Measurements from ENCODE around the gene CUX1. TPM values are rescaled to one million over a fixed set of nuclear protein-coding genes. Genes with fewer than 3 reads are reported as not detected.
A peak's percentile ranks its signal among the peaks of the same experiment; 100 is the strongest.

CUX1 gene
- total RNA-seq, 1 donor from 2014 or later, result 18.3 TPM

- Histone ChIP-seq H3K36me3 (ENCODE audit: control insufficient read depth in 3 of 3, insufficient read depth in 3 of 3, low read length in 3 of 3) (no peaks in the 10 kb centered on the region), H3K4me3 (ENCODE audit: low read length in 3 of 3) (no peak overlapping the region), H3K27ac (ENCODE audit: low read depth, low read length) (no peak overlapping the region), H3K27me3 (ENCODE audit: control insufficient read depth in 3 of 3, insufficient read depth in 3 of 3, low read length in 3 of 3) (no peaks in the 10 kb centered on the region), H3K9me3 (ENCODE audit: control insufficient read depth in 3 of 3, low read length in 3 of 3) (no peaks in the 10 kb centered on the region), H3K9ac (ENCODE audit: low read depth in 1 of 3, low read length in 3 of 3) (no peak overlapping the region), H3K4me1 (ENCODE audit: control insufficient read depth in 3 of 3, insufficient read depth in 3 of 3, low read length in 3 of 3) (peaks cover 4 to 8% (median 5%) of the 10 kb centered on the region in 3 donors)
These were observed 457.8 kb downstream of the CUX1 start for GRCh38 chr7:102275123-102275703.

GRCh38 chr7:102277901-102278300 lies 460.5 kb downstream of the CUX1 start:
- Histone ChIP-seq H3K27ac (ENCODE audit: low read depth, low read length) (no peak overlapping the region), H3K4me1 (ENCODE audit: control insufficient read depth in 3 of 3, insufficient read depth in 3 of 3, low read length in 3 of 3) (peaks cover 4 to 5% (median 5%) of the 10 kb centered on the region in 3 donors), H3K36me3 (ENCODE audit: control insufficient read depth in 3 of 3, insufficient read depth in 3 of 3, low read length in 3 of 3) (no peaks in the 10 kb centered on the region), H3K9ac (ENCODE audit: low read depth in 1 of 3, low read length in 3 of 3) (no peak overlapping the region), H3K9me3 (ENCODE audit: control insufficient read depth in 3 of 3, low read length in 3 of 3) (no peaks in the 10 kb centered on the region), H3K27me3 (ENCODE audit: control insufficient read depth in 3 of 3, insufficient read depth in 3 of 3, low read length in 3 of 3) (no peaks in the 10 kb centered on the region), H3K4me3 (ENCODE audit: low read length in 3 of 3) (no peak overlapping the region)

GRCh38 chr7:102279537-102280400 lies 462.3 kb downstream of the CUX1 start:
- Histone ChIP-seq H3K27ac (ENCODE audit: low read depth, low read length) (no peak overlapping the region), H3K4me3 (ENCODE audit: low read length in 3 of 3) (no peak overlapping the region), H3K36me3 (ENCODE audit: control insufficient read depth in 3 of 3, insufficient read depth in 3 of 3, low read length in 3 of 3) (no peaks in the 10 kb centered on the region), H3K4me1 (ENCODE audit: control insufficient read depth in 3 of 3, insufficient read depth in 3 of 3, low read length in 3 of 3) (peaks cover 5 to 10% (median 7%) of the 10 kb centered on the region in 3 donors), H3K9me3 (ENCODE audit: control insufficient read depth in 3 of 3, low read length in 3 of 3) (no peaks in the 10 kb centered on the region), H3K27me3 (ENCODE audit: control insufficient read depth in 3 of 3, insufficient read depth in 3 of 3, low read length in 3 of 3) (no peaks in the 10 kb centered on the region), H3K9ac (ENCODE audit: low read depth in 1 of 3, low read length in 3 of 3) (peak overlapping the region in 1 of 3 donors; percentile 33)

GRCh38 chr7:102280521-102280920 lies 463.1 kb downstream of the CUX1 start:
- no peak overlapping the region for H3K9ac ChIP-seq (ENCODE audit: low read depth in 1 of 3, low read length in 3 of 3)
- H3K27ac ChIP-seq (ENCODE audit: low read depth, low read length), result no peak overlapping the region
- H3K9me3 ChIP-seq (ENCODE audit: control insufficient read depth in 3 of 3, low read length in 3 of 3), result no peaks in the 10 kb centered on the region
- no peaks in the 10 kb centered on the region for H3K27me3 ChIP-seq (ENCODE audit: control insufficient read depth in 3 of 3, insufficient read depth in 3 of 3, low read length in 3 of 3)
- no peaks in the 10 kb centered on the region for H3K36me3 ChIP-seq (ENCODE audit: control insufficient read depth in 3 of 3, insufficient read depth in 3 of 3, low read length in 3 of 3)
- H3K4me1 ChIP-seq (ENCODE audit: control insufficient read depth in 3 of 3, insufficient read depth in 3 of 3, low read length in 3 of 3), result peaks cover 9 to 16% (median 13%) of the 10 kb centered on the region in 3 donors
- no peak overlapping the region for H3K4me3 ChIP-seq (ENCODE audit: low read length in 3 of 3)

- H3K27me3 ChIP-seq (ENCODE audit: control insufficient read depth in 3 of 3, insufficient read depth in 3 of 3, low read length in 3 of 3), result no peaks in the 10 kb centered on the region
- no peak overlapping the region for H3K27ac ChIP-seq (ENCODE audit: low read depth, low read length)
- no peak overlapping the region for H3K9ac ChIP-seq (ENCODE audit: low read depth in 1 of 3, low read length in 3 of 3)
- H3K9me3 ChIP-seq (ENCODE audit: control insufficient read depth in 3 of 3, low read length in 3 of 3), result no peaks in the 10 kb centered on the region
- H3K36me3 ChIP-seq (ENCODE audit: control insufficient read depth in 3 of 3, insufficient read depth in 3 of 3, low read length in 3 of 3), result no peaks in the 10 kb centered on the region
- H3K4me3 ChIP-seq (ENCODE audit: low read length in 3 of 3), result no peak overlapping the region
- peaks cover 14 to 23% (median 21%) of the 10 kb centered on the region in 3 donors for H3K4me1 ChIP-seq (ENCODE audit: control insufficient read depth in 3 of 3, insufficient read depth in 3 of 3, low read length in 3 of 3)
These were observed 464.4 kb downstream of the CUX1 start for GRCh38 chr7:102281785-102282184.

- no peak overlapping the region for H3K9ac ChIP-seq (ENCODE audit: low read depth in 1 of 3, low read length in 3 of 3)
- H3K27ac ChIP-seq (ENCODE audit: low read depth, low read length), result no peak overlapping the region
- H3K27me3 ChIP-seq (ENCODE audit: control insufficient read depth in 3 of 3, insufficient read depth in 3 of 3, low read length in 3 of 3), result no peaks in the 10 kb centered on the region
- peaks cover 17 to 24% (median 23%) of the 10 kb centered on the region in 3 donors for H3K4me1 ChIP-seq (ENCODE audit: control insufficient read depth in 3 of 3, insufficient read depth in 3 of 3, low read length in 3 of 3)
- no peaks in the 10 kb centered on the region for H3K36me3 ChIP-seq (ENCODE audit: control insufficient read depth in 3 of 3, insufficient read depth in 3 of 3, low read length in 3 of 3)
- H3K4me3 ChIP-seq (ENCODE audit: low read length in 3 of 3), result no peak overlapping the region
- no peaks in the 10 kb centered on the region for H3K9me3 ChIP-seq (ENCODE audit: control insufficient read depth in 3 of 3, low read length in 3 of 3)
These were observed 465.3 kb downstream of the CUX1 start for GRCh38 chr7:102282465-102283362.

- no peaks in the 10 kb centered on the region for H3K36me3 ChIP-seq (ENCODE audit: control insufficient read depth in 3 of 3, insufficient read depth in 3 of 3, low read length in 3 of 3)
- H3K9me3 ChIP-seq (ENCODE audit: control insufficient read depth in 3 of 3, low read length in 3 of 3), result no peaks in the 10 kb centered on the region
- no peak overlapping the region for H3K27ac ChIP-seq (ENCODE audit: low read depth, low read length)
- peaks cover 26 to 33% (median 32%) of the 10 kb centered on the region in 3 donors for H3K4me1 ChIP-seq (ENCODE audit: control insufficient read depth in 3 of 3, insufficient read depth in 3 of 3, low read length in 3 of 3)
- no peaks in the 10 kb centered on the region for H3K27me3 ChIP-seq (ENCODE audit: control insufficient read depth in 3 of 3, insufficient read depth in 3 of 3, low read length in 3 of 3)
- no peak overlapping the region for H3K9ac ChIP-seq (ENCODE audit: low read depth in 1 of 3, low read length in 3 of 3)
- no peak overlapping the region for H3K4me3 ChIP-seq (ENCODE audit: low read length in 3 of 3)
These were observed 466.2 kb downstream of the CUX1 start for GRCh38 chr7:102283477-102284189.

- H3K9ac ChIP-seq (ENCODE audit: low read depth in 1 of 3, low read length in 3 of 3), result no peak overlapping the region
- H3K27me3 ChIP-seq (ENCODE audit: control insufficient read depth in 3 of 3, insufficient read depth in 3 of 3, low read length in 3 of 3), result no peaks in the 10 kb centered on the region
These were observed 467.0 kb downstream of the CUX1 start for GRCh38 chr7:102284399-102284798.

GRCh38 chr7:102284891-102285539 lies 467.6 kb downstream of the CUX1 start:
- no peaks in the 10 kb centered on the region for H3K9me3 ChIP-seq (ENCODE audit: control insufficient read depth in 3 of 3, low read length in 3 of 3)
- H3K36me3 ChIP-seq (ENCODE audit: control insufficient read depth in 3 of 3, insufficient read depth in 3 of 3, low read length in 3 of 3), result no peaks in the 10 kb centered on the region
- peak overlapping the region in 1 of 3 donors; percentile 50 for H3K9ac ChIP-seq (ENCODE audit: low read depth in 1 of 3, low read length in 3 of 3)
- peaks cover 27 to 40% (median 35%) of the 10 kb centered on the region in 3 donors for H3K4me1 ChIP-seq (ENCODE audit: control insufficient read depth in 3 of 3, insufficient read depth in 3 of 3, low read length in 3 of 3)
- H3K4me3 ChIP-seq (ENCODE audit: low read length in 3 of 3), result peak overlapping the region in 1 of 3 donors; percentile 40
- no peaks in the 10 kb centered on the region for H3K27me3 ChIP-seq (ENCODE audit: control insufficient read depth in 3 of 3, insufficient read depth in 3 of 3, low read length in 3 of 3)
- H3K27ac ChIP-seq (ENCODE audit: low read depth, low read length), result no peak overlapping the region

More at GRCh38 chr7:102284399-102284798, 467.0 kb downstream of the CUX1 start:
- H3K4me1 ChIP-seq (ENCODE audit: control insufficient read depth in 3 of 3, insufficient read depth in 3 of 3, low read length in 3 of 3), result peaks cover 31 to 41% (median 38%) of the 10 kb centered on the region in 3 donors
- H3K36me3 ChIP-seq (ENCODE audit: control insufficient read depth in 3 of 3, insufficient read depth in 3 of 3, low read length in 3 of 3), result no peaks in the 10 kb centered on the region
- no peak overlapping the region for H3K27ac ChIP-seq (ENCODE audit: low read depth, low read length)
- H3K9me3 ChIP-seq (ENCODE audit: control insufficient read depth in 3 of 3, low read length in 3 of 3), result no peaks in the 10 kb centered on the region
- H3K4me3 ChIP-seq (ENCODE audit: low read length in 3 of 3), result no peak overlapping the region

Data from skeletal muscle tissue (tissue), 4 donors.